Stimulated activated CD8-positive, alpha-beta memory T cell treated with anti-CD3 and anti-CD28 coated beads, Interleukin-15, amount 100 ng/mL, for 48 hours (primary cell): ENCODE results near the gene RAB9A.
"Not testable (repeated sequence)": the region's sequence is repeated elsewhere in the genome, so short reads cannot be mapped to it uniquely, and the experiment has no call there.

Source experiments
- DNase-seq, 2 donors: peaks; one replicate each; pipeline ENCODE4 v3.0.0-alpha.2; 2020; ENCODE audit warnings: low read depth in 2 of 2

RAB9A gene, protein sequence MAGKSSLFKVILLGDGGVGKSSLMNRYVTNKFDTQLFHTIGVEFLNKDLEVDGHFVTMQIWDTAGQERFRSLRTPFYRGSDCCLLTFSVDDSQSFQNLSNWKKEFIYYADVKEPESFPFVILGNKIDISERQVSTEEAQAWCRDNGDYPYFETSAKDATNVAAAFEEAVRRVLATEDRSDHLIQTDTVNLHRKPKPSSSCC

DNA sequence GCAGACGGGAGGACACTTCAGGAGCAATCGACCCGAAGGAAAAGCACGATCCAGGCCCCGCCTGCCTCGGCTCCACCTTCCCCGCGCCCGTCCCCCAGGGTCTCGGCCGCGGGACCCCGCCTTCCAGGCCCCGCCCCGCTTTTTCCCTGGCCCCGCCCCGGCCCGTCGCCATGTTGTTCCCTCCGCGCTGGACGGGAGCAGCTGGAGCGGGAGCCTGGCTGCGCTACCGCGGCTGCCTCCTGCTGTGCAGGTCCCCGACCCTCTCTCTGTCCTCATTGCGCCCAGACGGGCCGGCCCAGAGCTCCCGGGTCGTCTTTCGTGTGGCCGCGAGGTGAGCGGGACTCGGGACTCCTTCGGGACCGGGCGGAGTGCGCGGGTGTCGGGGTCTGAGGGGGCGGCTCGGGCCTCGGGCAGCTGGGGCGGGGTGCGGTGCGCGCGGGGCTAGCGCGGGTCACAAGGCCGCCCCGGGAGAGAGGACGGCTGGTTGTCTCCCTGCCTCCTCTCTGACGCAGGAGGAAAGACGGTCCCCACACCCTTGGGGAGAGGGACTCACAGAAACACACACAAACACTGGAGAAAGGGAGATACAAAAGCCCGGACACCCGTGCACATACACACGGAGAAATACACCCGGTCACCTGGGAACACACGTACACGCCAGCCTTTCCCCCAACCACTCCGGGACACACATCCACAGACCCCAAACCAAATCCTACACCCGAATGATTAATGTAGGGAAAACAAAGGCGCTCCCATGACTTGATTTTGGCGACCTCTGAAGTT lies at the start of gene RAB9A:
Gene RAB9A (plus strand): TSS at position 171 of the 783 bp plus-strand sequence. CDS start 19,619 bp downstream, outside the sequence.
- DNase-seq, result peak; percentile 71 to 76

DNA sequence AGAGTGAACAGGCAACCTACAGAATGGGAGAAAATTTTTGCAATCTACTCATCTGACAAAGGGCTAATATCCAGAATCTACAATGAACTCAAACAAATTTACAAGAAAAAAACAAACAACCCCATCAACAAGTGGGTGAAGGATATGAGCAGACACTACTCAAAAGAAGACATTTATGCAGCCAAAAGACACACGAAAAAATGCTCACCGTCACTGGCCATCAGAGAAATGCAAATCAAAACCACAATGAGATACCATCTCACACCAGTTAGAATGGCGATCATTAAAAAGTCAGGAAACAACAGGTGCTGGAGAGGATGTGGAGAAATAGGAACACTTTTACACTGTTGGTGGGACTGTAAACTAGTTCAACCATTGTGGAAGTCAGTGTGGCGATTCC lies 47.2 kb upstream of the RAB9A start:
- DNase-seq, result not testable (repeated sequence)

DNA sequence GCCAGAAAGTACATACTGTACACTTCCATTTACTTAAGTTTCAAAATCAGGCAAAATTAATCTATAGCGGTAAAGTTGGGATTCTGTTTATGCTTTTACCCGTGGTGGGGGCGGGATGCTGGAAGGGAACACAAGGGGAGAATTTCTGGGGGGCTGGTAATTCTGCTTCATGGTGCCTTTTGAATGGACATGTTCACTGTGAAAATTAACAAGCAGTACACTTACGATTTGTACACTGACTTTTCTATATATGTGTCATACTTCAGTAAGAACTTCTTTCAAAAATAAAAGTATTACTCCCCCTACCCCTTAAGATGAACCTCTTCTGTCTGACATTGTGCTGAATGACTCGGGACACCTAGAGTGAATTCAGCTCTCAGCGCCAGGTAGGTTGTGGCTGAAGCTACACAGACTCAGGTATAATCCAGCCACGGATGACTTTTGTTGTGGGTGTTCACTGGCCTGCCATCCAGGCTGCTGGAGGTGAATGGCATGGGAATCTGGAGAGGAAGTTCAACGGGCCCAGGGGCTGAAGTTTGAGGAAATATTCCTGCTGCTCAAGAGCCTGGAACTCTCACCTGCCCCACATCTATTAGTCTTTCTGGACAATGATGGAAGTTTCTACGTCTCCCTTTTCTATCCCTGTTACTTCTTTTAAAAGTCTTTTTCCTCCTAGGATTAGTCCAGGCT lies 43.3 kb upstream of the RAB9A start:
- no peak for DNase-seq

DNA sequence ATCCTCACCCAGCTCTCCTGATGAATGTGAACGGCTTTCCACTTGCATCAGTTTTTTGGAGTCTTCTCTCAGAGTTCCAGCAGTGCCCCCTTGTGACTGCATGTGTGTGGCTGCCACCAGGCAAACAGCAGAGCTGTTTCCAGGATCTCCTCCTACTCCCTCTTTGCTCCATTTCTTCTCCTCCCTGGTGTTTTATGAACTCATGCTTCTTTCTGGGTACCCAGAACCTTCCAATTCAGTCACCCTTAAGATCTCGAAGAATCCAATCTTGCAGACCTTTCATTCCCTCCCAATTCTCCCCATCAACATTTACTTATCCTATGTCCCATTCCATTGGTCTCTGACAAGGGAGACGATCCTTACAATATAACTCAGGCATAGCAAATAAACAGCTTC lies 42.8 kb upstream of the RAB9A start:
- DNase-seq, result no peak

DNA sequence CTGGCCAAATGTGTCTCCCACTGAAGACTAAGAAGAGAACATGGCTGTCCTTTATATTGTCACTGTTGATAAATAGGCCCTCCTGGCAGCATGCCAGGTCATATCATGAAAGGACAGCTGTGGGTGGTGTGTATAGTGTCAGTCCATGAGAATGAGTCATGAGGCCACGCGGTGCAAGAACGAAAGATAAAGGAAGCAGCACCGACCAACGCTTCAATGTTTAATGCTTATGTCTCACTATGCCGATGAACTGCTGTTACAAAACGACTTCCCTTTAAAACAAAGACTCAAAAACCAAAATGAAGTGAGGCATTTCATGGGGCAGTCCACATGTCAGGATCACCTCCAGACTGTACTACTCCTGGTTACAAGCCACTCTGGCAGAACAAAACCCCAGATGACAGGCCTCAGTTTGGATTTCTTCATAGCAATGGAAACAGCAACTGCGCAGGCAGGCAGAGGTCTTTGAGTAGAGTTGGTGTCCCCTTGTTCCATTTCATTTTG lies 41.2 kb upstream of the RAB9A start:
- DNase-seq, result peak; percentile 35 to 52

DNA sequence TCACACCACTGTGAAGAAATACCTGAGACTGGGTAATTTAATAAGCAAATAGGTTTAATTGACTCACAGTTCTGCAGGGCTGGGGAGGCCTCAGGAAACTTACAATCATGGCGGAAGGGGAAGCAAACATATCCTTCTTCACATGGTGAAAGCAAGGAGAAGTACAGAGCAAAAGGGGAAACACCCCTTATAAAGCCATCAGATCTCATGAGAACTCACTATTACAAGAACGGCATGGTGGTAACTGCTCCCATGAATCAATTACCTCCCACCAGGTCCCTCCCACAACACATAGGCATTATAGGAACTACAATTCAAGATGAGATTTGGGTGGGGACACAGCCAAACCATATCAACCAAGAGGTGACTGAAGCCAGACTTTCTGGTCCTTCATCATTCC lies 40.6 kb upstream of the RAB9A start:
- not testable (repeated sequence) for DNase-seq

DNA sequence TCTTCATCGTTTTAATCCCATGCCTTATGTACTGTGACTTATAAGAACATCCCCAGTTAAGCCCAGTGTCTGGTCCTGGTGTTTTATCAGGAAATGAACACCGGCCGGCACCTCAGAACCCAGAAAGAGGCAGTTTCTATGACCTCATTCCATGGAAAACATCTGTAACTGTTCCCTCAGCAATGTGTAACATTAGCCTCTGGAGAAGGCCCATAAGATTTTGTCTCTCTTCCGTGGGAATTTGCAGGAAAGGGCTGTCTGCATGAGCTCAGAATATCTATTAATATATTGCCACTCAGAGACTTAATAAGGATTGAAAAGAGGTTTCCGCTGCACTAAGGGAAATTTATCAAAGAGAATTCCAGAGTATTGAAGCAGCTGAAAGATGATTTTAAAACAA lies 39.1 kb upstream of the RAB9A start:
- no peak for DNase-seq

DNA sequence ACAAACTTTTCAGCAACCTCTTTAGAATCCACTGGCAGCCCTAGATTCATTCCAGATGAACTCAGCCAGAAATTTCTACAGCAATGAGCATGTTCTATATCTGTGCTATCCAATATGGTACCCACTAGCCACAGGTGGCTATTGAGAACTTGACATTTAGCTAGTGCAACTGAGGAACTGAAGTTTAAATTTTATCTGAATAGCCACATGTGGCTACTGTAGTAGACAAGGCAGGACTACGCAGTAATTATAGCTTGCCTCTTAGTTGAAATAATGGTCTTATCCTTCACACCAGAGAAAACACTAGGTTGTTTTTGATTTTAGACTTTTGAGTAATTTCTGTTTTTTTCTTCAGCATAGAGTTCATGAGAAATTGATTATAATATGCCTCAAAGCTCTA lies 38.6 kb upstream of the RAB9A start:
- no peak for DNase-seq

DNA sequence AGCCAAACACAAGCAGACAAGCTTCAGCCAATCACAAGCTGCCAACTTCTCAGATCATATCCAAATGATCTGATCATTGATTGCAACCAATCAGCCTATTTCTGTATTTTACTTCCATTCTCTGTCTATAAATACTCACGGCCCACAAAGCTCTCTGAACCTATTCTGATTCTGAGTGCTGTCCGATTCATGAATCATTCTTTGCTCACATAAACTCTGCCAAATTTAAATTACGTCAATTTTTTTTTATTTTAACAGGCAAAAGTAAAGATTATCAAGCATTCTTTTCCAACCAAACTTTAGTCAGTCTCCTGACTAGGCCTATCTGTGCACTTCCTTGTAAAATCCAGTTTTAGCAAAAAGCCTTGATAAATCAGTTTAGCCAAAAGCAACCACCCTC lies 37.8 kb upstream of the RAB9A start:
- no peak for DNase-seq

DNA sequence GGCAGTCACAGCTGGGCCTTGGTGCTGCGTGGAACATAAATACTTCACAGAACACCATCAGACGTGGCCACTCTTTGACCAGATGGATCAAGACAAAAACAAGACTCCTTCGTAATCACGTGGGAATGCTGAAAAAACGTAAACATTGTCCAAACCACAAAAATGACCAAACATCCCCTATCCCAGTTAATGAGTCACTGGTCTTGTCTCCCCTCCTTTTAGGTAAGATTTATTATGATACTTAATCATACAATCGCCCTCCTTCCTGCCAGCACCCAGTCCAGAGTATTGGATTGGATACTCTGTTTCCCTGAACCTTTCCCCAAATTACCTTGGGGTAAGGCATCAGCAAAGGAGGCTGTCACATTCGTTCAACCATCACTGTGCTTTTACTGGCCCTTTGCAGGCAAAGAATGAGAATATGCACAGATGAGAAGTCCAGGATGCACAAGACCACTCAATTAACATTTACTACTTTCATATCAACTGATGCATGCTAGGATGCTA lies 36.6 kb upstream of the RAB9A start:
- DNase-seq, result no peak

DNA sequence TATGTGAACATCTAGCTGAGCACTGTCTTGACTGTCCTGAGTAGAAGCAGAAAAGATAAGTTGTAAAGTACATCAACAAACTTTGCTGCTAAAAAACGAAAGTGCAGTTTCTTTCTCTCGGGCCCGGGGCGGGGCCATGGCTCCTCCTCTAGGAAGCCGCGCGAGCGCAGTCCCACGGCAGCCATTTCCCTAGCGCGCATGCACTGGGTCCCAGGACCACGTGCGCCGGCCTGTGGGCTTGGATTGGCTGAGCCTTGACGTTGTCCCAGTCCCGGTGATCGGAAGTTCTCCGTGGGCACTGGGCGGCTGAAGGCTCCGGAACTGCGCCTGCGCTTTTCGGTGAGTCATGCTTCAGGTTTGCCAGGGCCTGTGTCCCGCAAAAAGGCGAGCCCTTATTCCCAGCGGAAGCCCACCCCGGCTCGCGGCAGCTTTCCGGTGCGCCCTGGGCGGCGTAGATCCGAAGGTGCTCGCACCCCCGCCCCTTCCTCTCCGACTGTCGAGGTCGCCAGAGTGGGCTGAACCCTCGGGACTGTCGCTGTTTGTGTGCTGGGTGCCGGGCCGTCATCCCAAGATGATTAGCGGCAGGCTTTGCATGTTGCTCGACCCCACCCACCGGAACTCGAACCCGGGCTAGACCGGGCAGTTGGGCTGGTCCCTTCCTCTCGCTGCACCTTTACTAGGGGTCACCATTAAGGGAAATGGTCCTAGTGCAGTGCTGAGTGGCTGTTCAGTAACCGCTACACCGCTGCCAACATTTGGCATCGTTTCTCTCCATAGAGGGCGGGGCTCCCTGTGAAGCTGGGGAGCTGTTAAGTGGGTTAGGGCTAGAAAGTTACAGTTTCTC lies 35.9 kb upstream of the RAB9A start, which contains the start of gene TCEANC:
Gene TCEANC (plus strand): TSS at position 292 of the 844 bp plus-strand sequence. CDS start 9,368 bp downstream, outside the sequence.
- peak; percentile 90 to 95 for DNase-seq

DNA sequence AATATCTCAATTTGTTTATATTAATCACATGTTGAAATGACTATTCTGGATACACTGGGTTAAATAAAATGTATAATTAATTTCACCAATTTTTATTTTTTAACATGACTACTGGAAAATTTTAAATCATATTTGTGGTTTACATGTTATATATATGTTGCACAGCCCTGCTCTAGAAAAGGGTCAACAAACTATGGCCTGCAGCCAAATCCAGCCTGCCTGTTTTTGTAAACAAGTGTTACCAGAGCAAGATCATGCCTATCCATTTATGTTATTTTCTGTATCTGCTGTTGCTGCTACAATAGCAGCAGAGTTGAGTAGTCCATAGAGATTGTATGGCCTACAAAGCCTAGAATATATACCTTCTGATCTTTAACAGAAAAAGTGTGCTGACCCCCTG lies 34.8 kb upstream of the RAB9A start:
- no peak for DNase-seq

DNA sequence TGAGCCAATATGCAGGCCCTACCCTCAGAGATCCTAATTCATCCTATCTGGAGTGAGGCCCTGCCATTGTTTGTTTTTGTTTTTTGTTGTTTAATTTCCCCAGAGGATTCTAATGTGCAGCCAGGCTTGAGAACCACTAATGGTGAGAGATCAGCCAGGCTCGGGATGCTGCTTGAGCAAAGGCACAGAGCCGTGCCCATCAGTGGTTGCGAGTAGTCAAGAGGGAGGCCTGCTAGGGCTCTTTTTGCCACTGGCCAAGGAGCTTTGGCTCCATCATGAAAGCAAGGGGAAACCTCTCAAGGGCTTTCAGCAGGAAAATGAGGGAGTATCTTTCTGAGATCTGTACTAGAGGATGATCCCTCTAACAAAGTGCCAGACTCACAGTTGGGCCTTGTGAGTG lies 33.3 kb upstream of the RAB9A start:
- DNase-seq, result no peak

DNA sequence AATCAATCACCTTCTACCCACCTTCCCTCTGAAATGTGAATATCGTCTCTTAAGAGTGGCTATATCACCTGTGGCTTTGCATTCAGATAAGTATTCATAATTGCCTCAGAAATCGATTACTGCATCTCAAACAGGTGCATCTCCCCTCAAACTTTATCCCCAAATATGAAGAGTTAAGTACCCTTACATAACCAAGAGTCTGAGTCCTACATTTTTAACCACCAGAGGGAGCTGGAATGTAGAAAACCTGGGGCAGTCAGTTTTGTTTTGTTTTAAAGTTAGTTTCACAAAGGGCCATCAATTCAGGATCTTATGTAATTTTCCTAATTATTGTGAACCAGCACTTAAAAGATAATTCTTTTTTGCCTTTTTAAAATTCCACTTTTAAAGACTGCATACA lies 30.3 kb upstream of the RAB9A start:
- no peak for DNase-seq

DNA sequence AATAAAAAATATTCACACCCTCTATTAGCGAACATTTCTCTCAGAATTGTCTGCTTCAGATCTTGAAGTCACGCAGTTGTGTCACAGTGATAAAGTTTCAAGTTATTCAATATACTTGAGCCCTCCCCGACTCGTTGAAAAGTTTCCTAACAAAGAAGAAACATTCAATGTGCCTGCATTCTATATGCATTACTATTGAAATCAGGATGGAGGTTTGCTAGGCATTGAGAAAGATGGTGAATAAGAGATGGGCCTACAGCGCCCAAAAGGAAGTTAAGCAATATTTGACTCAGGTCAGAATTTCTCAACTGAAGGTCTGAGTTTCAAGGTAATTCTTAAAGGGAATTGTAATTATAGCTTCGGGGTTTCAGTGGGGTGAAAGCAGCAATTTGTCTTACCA lies 29.9 kb upstream of the RAB9A start:
- DNase-seq, result no peak

DNA sequence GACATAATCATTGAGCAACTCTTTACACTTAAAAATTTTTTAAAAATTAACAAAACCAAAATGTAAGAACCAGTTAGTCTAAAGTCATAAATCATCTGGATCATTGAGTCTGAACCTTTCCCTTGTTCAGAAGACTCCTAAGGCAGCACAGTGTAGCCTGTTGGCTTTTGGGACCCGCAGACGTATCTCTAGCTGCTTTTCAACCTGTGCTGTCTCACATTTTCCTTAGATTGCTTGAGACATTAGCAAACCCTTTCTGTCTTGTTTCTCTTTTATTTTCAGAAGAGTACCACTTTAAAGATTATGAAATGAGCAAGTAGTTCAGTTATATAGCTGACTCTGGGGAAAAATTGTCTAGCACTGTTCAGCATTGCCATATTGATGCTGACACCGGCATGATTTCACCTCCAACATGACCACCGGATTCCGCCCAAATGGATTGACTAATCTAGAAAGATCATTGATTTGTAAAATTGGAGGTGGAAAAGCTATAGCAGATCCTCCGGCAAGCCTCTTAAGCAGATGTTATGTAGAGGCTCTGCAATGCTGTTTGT lies 27.1 kb upstream of the RAB9A start:
- no peak for DNase-seq

DNA sequence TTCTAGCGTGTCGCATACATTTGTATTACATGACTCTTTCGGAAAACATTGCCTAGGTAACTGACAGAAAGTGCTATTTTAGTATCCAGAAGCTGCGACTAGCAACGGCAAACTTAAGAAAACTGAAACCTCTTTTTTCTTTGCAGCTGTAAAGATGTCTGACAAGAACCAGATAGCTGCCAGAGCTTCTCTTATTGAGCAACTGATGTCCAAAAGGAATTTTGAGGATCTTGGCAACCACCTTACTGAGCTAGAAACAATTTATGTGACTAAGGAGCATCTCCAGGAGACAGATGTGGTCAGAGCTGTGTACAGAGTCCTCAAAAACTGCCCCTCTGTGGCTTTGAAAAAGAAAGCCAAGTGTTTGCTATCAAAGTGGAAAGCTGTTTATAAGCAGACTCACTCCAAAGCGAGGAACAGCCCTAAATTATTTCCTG lies 26.6 kb upstream of the RAB9A start:
- no peak for DNase-seq

DNA sequence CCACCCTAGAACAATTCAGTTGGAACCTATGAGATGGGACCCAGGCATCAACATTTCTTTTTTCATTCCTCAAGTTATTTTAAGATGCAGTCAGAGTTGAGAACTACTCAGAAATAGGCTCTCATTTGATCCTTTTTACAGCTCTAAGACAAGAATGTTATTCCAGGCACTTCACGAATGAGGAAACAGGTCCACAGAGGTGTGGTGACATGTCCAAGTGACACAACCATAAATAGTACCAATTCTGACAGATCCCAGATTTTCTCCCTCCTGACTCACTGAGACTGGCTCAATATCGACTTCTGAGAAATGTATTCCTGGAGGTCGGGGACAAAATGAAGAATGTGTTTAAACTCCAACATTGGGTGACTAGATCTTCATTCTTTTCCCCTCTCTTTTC lies 24.9 kb upstream of the RAB9A start:
- no peak for DNase-seq

DNA sequence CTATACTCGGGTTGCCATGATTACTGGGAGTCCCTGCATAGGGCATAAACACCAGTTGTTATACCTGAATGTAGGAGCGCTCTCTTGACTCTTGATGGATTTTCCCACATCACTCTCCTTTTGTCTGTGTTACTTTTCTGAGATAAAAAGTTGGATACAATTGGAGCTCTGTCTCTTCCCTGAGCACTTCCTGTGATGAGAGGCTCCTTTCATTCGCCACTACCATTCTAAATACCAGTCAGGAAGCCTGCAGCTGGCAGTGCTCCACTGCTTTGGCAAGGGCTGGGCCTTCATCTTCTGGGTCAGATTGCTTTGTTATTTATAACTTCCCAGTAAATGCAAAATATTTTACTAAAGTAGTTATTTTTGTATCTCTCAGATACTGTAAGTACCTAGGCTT lies 22.1 kb upstream of the RAB9A start:
- no peak for DNase-seq

DNA sequence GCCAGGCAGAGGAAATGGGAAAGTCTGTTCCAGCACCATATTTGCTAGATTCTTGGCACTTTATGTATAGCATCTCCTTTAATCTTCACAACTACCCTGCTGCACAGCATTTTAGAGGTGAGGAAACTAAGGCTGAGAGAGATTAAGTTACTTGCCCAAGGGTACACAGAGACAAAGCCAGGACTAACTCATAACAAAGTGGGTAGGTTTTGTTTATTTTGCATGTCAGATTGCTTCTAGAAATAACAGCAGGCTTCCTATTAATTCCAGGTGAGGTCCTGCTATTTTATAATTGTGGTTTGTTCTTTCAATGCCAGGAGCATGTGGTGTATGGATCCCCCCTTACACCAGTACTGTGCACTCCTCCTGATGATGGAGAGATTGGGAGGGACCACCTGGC lies 21.0 kb upstream of the RAB9A start:
- no peak for DNase-seq

DNA sequence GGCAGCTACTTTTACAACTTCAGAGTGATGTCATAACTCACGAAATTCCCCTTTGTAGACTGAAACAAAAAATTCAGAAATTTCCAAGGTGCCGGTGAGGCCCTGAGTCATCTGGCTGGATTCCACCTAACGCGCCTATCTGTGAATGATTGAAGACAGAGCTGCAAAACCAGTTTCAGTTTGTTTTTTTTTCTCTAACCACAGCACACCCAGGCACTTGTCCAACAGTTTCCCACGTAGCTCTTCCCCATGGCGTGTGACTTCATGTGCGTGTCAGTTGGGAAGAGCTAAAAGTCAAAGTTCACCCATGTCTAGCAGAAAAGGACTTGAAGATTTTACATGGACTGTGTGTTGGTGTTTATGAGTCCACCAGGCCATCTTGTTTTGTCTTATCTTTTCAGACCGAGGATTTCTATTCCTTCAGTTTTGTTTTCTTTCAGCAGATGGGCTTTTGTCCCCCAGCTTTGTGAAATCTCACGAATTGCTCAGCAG lies 19.6 kb upstream of the RAB9A start:
- DNase-seq, result peak in 1 of 2 donors; percentile 44
